ENCODE measurements around the gene CAB39L.

Gene CAB39L

GRCh38 chr13:49454388-49455006 is 10.6 kb upstream of the CAB39L start:
- in situ Hi-C loops (cut with HindIII; ENCODE audit: low sequenced_read_pairs), result no loop called here
- peak; percentile 17 for DNase-seq (ENCODE audit: low read depth, low spot score)
- no peak overlapping the region for H3K4me3 ChIP-seq (ENCODE audit: low read depth, low read length)
- TF ChIP-seq, protein P1, sequence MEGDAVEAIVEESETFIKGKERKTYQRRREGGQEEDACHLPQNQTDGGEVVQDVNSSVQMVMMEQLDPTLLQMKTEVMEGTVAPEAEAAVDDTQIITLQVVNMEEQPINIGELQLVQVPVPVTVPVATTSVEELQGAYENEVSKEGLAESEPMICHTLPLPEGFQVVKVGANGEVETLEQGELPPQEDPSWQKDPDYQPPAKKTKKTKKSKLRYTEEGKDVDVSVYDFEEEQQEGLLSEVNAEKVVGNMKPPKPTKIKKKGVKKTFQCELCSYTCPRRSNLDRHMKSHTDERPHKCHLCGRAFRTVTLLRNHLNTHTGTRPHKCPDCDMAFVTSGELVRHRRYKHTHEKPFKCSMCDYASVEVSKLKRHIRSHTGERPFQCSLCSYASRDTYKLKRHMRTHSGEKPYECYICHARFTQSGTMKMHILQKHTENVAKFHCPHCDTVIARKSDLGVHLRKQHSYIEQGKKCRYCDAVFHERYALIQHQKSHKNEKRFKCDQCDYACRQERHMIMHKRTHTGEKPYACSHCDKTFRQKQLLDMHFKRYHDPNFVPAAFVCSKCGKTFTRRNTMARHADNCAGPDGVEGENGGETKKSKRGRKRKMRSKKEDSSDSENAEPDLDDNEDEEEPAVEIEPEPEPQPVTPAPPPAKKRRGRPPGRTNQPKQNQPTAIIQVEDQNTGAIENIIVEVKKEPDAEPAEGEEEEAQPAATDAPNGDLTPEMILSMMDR (IDR thresholded peaks at IDR 0.05; ENCODE audit: low read depth, low read length), result no peak

DNA sequence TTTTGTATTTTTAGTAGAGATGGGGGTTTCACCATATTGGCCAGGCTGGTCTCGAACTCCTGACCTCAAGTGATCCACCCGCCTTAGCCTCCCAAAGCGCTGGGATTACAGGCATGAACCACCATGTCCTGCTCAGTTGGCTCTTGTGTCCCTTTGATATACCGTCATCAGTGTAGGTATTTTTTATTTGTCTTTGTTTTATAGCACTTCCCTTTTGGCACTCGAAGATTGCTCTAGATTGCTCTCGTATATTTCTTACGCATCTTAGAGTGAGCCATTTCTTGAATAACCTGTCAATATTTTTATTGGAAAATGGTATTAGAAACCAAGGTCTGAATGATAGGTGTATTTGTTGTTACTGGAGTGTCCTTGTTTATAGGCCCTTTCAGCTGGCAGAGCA is 9.6 kb upstream of the CAB39L start:
- no peak for DNase-seq (ENCODE audit: low read depth, low spot score)
- no peak overlapping the region for H3K4me3 ChIP-seq (ENCODE audit: low read depth, low read length)
- TF ChIP-seq, protein P1 (IDR thresholded peaks at IDR 0.05; ENCODE audit: low read depth, low read length), result no peak
- in situ Hi-C loops (cut with HindIII; ENCODE audit: low sequenced_read_pairs), result no loop called here

- no peak overlapping the region for H3K4me3 ChIP-seq (ENCODE audit: low read depth, low read length)
- TF ChIP-seq, protein P1 (IDR thresholded peaks at IDR 0.05; ENCODE audit: low read depth, low read length), result no peak
- in situ Hi-C loops (cut with HindIII; ENCODE audit: low sequenced_read_pairs), result no loop called here
- DNase-seq (ENCODE audit: low read depth, low spot score), result no peak
These were observed 9.0 kb upstream of the CAB39L start for GRCh38 chr13:49452725-49453457.

- no peak for DNase-seq (ENCODE audit: low read depth, low spot score)
- no peak overlapping the region for H3K4me3 ChIP-seq (ENCODE audit: low read depth, low read length)
- in situ Hi-C loops (cut with HindIII; ENCODE audit: low sequenced_read_pairs), result no loop called here
- TF ChIP-seq, protein P1 (IDR thresholded peaks at IDR 0.05; ENCODE audit: low read depth, low read length), result no peak
These were observed 6.4 kb upstream of the CAB39L start for GRCh38 chr13:49450105-49450819.

GRCh38 chr13:49448753-49449152 is 4.9 kb upstream of the CAB39L start:
- in situ Hi-C loops (cut with HindIII; ENCODE audit: low sequenced_read_pairs), result no loop called here
- H3K4me3 ChIP-seq (ENCODE audit: low read depth, low read length), result no peak overlapping the region
- no peak for DNase-seq (ENCODE audit: low read depth, low spot score)
- TF ChIP-seq, protein P1 (IDR thresholded peaks at IDR 0.05; ENCODE audit: low read depth, low read length), result no peak

DNA sequence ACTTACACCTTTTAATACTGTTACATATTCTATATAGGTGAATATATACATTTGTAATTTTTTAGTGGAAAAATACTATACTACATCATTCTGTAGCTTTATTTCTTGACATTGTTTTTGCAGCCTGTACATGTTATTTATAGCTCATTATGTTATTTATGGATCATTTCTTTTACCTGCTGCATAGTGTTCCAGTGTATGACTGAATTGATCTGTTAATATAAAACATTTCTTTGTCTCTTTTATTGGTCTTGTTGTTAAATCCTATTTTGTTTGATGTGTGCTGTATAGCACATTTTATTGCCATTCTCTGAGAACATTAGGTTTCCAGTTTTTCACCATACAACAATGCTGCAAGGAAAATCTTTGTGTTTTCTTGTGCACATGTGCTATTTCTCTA is 2.6 kb upstream of the CAB39L start:
- no peak for DNase-seq (ENCODE audit: low read depth, low spot score)

More for the DNA sequence above, 2.6 kb upstream of the CAB39L start:
- H3K4me3 ChIP-seq (ENCODE audit: low read depth, low read length), result no peak overlapping the region
- in situ Hi-C loops (cut with HindIII; ENCODE audit: low sequenced_read_pairs), result no loop called here
- TF ChIP-seq, protein P1 (IDR thresholded peaks at IDR 0.05; ENCODE audit: low read depth, low read length), result no peak

Measured in astrocyte of the spinal cord (primary cell).